Measurements from ENCODE around the gene PCYT1A.
"Not testable (repeated sequence)": the region's sequence is repeated elsewhere in the genome, so short reads cannot be mapped to it uniquely, and the experiment has no call there.

Gene PCYT1A

DNA sequence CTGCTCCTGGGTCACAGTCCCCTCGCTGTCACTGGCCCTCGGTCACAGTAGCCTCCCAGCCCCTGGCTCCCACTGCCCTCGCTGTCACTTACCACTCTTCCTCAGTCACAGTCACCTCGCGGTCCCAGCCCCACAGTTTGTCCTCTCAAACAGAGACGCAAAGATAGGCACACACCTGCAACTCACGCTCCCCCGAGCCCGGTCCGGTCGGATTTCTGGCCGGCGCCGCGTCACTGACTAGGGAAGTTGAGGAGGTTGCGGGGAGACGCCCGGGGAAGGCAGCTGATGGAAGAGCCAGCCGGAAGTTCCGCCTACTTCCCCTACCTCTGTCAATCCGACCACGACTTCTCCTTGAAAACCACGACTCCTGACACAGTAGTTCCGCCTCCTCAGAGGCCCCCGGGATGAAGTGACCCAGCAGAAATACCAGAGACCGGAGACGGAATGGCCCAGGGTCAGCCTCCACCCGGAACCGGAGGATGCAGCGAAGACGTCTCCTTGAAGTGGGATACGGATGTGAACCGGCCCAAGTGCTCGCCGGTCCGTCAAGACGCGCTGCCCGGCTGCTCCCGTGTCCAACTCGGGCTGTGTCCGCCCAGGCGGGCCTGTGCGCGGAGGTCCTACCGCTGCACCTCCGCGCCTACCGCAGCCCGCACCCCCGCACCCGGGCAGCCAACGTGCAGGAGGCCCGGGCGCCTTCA is at the start of gene PCYT1A:
Gene PCYT1A (minus strand): TSS at position 287 of the 701 bp plus-strand sequence. CDS start 17,195 bp downstream, outside the sequence.
- peak; percentile 75 for DNase-seq (ENCODE audit: low spot score)

GRCh38 chr3:196336319-196337145 is 49.0 kb upstream of the PCYT1A start:
- no peak for DNase-seq (ENCODE audit: low spot score)

DNA sequence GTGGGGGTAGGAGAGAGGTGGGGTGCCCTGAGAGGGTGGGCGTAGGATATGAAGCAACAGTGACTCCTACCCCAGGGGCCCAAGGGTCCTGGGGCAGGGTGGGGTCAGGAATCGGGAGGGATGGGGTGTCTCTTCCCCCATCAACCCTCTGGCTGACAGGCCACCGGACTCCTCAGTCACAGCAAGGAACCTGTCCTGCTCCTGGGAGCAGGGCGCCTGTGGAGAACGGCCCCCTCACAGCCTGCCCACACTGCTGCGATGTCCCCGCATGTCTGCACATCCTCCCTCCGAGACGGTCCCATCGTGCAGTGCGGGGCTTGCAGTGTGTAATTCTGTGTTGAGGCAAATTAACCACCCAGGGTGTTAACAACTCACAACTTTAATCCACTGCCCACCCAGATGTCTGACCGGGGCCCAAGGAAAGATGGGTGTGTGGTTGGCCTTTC is 48.0 kb upstream of the PCYT1A start:
- DNase-seq (ENCODE audit: low spot score), result no peak

GRCh38 chr3:196334982-196335381 is 47.5 kb upstream of the PCYT1A start:
- DNase-seq (ENCODE audit: low spot score), result no peak

DNA sequence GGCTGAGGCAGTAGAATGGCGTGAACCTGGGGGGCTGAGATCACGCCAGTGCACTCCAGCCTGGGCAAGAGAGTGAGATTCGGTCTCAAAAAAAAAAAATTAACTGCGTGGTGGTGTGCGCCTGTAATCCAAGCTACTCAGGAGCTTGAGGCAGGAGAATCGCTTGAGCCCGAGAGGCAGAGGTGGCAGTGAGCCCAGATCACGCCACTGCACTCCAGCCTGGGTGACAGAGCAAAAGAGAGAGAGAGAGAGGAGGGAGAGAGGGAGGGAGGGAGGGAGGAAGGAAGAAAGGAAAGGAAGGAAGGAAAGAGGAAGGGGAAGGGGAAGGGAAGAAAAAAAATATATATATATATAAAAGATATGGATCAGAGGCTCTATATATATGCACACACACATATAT is 44.6 kb upstream of the PCYT1A start:
- no peak for DNase-seq (ENCODE audit: low spot score)

- no peak for DNase-seq (ENCODE audit: low spot score)
Measured at GRCh38 chr3:196327405-196327804, 39.9 kb upstream of the PCYT1A start.

DNA sequence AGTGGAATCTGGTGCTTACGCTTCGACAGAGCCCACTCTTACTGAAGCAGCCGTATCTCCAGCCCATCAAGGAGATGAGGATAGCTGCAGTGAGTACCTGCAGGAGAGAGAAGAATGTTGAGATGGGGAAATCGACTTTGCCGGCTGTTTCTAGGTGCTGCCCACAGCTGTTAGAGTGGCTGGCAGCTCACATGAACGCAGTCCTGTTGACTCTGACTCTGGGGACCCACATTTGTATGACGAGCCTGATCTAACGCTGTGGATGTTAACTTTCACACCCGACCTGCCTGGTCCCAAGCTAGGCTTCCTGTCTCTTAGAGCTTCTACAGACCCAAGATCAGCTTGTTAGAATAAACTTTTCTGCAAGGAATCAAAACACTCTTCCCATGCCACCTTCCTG is 39.4 kb upstream of the PCYT1A start:
- DNase-seq (ENCODE audit: low spot score), result no peak

DNA sequence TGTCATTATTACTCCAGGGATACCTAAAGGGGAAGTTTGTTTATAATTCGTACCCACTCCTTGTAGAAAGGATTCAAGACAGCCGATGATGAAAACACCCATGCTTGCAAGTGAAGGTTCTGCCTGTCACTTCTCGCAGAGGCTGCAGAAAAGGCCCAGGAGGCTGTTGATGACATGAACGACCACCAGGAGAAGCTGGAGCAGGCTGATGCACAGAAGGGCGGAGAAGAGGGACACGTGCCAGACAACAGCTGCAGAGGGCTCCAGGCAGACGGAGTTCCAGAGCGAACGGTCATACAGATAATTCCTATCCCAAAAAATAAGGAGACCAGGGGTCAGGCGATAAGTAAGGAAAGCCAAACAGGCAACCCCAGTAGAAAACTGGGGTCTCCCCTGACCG is 36.2 kb upstream of the PCYT1A start:
- DNase-seq (ENCODE audit: low spot score), result no peak

DNA sequence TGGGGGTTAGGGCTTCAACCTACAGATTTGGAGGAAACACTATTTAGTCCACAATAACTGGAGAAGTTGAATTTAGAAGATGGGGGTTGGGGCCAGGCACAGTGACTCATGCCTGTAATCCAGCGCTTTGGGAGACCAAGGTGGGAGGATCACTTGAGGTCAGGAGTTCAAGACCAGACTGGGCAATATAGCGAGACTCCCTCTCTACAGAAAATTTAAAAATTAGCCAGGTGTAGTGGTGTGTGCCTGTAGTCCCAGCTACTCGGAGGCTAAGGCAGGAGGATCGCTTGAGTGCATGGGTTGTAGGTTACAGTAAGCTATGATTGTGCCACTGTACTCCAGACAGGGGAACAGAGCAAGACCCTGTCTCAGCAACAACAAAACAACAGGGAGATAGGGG is 35.5 kb upstream of the PCYT1A start:
- no peak for DNase-seq (ENCODE audit: low spot score)

GRCh38 chr3:196321162-196321561 is 33.6 kb upstream of the PCYT1A start:
- DNase-seq (ENCODE audit: low spot score), result no peak

DNA sequence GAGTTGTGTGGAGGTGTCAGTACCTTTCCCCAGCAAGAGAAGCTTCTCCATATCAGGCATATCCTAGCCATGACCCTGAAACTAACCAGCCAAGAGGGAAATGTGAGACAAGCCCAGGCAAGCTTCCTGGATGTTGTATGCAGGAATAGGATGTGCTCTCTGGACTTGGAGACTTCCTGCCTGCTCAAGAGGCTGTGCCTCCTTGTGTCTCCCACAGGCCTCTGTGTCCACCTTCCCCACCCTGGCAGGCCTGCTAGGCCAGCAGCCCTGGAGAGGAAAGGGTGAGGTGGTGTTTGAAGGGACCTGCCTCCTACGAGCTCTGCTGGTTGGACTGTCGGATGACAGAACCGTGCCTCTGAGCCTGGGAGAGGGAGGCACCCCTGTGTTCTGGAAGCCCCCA is 32.6 kb upstream of the PCYT1A start:
- no peak for DNase-seq (ENCODE audit: low spot score)

DNA sequence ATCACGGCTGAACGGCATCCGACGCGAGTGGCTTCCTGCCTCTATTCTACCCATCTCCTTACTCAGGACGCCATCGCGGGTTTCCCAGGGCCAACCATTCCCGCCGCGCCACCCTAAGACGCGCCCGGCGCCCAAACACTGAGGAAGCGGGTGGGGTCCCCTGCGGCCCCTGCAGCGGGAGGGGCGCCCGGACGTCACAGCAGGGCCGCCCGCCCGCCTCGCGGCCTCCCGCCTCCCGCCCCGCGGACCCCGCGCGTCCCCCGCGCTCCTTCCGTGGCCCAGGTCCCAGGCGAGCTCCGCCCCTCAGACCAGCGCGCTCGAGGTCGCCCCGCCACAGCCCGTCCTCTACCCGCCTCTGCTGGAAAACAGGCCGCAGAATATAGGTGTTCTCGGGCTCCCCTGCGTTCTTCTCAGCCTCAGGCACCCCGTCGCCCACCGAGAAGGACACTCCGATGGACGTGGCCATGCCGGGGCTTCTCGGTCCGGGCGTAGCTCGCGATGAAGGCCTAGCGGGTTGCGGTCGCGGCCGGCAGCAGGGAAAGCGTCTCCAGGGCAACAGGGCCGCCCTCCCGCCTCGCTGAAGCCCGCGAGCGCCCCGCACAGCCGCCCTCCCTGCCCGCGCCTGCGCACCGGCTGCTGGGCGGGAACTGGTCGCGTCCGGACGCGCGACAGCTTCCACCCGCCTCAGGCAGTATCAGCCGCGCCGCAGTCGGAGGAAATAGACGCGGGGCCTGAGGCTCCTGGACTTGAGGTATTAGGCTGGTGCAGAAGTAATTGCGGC is 30.4 kb upstream of the PCYT1A start, which contains the start of gene DYNLT2B:
Gene DYNLT2B (minus strand): TSS at position 554 of the 781 bp plus-strand sequence. CDS start 88 bp downstream, at position 466.
- peak; percentile 88 for DNase-seq (ENCODE audit: low spot score)

DNA sequence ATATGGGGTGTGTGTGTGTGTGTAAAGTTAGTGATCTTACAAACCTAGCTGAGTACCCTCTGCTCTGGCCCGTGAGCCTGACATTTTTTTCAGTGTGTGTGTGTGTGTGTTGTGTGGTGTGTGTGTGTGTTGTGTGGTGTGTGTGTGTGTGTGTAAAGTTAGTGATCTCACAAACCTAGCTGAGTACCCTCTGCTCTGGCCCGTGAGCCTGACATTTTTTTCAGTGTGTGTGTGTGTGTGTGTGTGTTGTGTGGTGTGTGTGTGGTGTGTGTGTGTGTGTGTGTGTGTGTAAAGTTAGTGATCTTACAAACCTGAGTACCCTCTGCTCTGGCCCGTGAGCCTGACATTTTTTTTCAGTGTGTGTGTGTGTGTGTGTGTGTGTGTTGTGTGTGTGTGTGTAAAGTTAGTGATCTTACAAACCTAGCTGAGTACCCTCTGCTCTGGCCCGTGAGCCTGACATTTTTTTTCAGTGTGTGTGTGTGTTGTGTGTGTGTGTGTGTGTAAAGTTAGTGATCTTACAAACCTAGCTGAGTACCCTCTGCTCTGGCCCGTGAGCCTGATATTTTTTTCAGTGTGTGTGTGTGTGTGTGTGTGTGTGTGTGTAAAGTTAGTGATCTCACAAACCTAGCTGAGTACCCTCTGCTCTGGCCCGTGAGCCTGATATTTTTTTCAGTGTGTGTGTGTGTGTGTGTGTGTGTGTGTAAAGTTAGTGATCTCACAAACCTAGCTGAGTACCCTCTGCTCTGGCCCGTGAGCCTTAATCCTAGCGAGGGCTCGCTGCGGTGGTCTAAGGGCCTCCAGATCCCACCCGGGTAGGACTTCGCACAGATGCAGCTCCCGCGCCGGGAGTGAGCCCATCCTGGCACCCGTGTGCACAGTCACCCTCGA is 29.5 kb upstream of the PCYT1A start:
- DNase-seq (ENCODE audit: low spot score), result not testable (repeated sequence)

GRCh38 chr3:196315821-196316220 is 28.3 kb upstream of the PCYT1A start:
- DNase-seq (ENCODE audit: low spot score), result no peak

DNA sequence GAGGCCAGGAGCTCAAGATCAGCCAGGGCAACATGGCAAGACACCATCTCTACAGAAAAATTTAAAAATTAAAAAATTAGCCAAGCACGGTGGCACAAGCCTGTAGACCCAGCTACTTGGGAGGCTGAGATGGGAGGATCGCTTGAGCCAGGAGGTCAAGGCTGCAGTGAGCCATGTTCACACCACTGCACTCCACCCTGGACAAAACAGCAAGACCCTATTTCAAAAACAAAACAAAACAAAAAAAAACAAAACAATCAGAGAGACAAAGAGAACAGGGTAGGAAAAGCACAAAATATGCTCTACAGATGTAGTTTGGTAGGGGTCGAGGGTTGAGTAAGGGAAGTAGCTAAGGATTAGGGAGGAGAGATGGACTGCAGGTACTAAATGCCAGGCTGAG is 27.1 kb upstream of the PCYT1A start:
- no peak for DNase-seq (ENCODE audit: low spot score)

DNA sequence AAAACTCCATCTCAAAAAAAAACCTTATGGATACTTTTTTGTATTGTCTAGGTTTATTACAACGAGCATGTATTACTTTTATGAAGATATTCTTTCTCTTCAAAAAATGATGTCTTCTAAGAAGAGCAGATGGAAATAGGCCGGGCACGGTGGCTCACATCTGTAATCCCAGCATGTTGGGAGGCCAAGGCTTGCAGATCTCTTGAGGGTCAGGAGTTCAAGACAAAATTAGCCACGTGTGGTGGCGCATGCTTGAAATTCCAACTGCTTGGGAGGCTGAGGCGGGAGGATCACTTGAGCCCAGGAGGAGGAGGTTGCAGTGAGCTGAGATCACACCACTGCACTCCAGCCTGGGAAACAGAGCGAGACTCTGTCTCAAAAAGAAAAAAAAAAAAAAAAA is 26.6 kb upstream of the PCYT1A start:
- DNase-seq (ENCODE audit: low spot score), result not testable (repeated sequence)

GRCh38 chr3:196302960-196303359 is 15.4 kb upstream of the PCYT1A start:
- not testable (repeated sequence) for DNase-seq (ENCODE audit: low spot score)

- DNase-seq (ENCODE audit: low spot score), result not testable (repeated sequence)
Measured at GRCh38 chr3:196302551-196302950, 15.0 kb upstream of the PCYT1A start.

DNA sequence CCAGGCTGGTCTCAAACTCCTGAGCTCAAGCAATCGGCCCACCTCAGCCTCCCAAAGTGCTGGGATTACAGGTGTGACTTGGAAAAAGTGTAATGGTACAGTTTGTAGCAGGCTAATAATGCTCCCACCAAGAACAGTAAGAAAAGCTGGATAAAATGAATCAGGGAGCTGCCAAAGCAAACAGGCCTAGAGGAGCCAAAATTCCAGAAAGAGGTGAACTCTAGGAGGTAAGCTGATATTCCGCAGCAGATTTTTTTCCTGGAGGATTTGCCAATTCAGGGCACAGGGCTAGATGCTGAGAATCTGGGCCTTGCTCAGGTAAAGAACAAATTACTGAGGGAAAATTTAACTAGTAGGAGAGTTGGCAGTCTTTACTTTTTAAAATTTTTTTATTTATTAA is 11.0 kb upstream of the PCYT1A start:
- DNase-seq (ENCODE audit: low spot score), result no peak

- DNase-seq (ENCODE audit: low spot score), result no peak
Measured at GRCh38 chr3:196292286-196292923, 4.9 kb upstream of the PCYT1A start.

DNA sequence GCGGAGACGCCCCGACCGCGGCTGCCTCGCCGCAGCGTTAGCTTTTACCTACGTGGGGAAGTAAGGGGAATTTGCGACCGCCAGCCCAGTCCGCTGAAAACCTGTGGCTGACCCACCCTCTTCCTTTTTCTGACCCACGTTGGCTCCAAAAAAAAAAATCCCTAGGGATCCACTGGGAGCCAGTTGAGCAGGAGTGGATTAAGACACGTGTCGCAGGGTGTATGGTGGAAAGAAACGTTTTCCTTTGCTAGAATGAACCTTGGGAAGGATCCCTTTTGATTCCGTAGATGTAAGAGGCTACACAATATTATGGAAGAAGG is 575 bp upstream of the PCYT1A start:
- DNase-seq (ENCODE audit: low spot score), result no peak

All from CD4-positive, alpha-beta T cell treated with Interleukin-15 for 4 hours (primary cell).